ENCODE measurements around the gene PIGU.

The PIGU gene

DNA sequence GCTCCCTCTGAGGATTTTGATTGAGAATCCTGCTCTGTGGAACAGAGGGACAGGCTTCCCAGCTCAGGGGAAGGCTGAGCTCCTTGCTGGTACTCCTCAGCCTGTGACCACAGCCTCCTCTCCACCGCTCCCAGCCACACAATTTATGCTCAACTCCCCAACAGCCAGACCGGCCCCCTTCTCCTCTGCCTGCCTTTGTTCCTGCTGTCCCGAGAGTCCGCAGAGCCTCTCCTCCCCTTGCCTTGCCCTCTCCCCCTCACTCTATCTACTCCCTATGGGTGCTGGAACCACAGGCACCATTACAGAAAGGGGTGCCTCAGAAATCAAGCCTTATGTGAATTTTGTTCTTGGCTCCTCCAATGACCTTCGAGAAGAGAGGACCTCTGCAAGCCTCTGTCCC is 102.5 kb downstream of the PIGU start:
- H3K27me3 ChIP-seq (ENCODE audit: control insufficient read depth in 2 of 2, insufficient read depth in 2 of 2, low read length in 2 of 2), result no peaks in the 10 kb centered on the region
- no peak overlapping the region for H3K27ac ChIP-seq (ENCODE audit: low read depth in 2 of 2, low read length in 2 of 2)
- H3K9me3 ChIP-seq (ENCODE audit: control insufficient read depth in 2 of 2, low read length in 2 of 2), result no peaks in the 10 kb centered on the region
- H3K9ac ChIP-seq (ENCODE audit: low read depth in 1 of 2, low read length in 2 of 2), result no peak overlapping the region
- no peak overlapping the region for H3K4me3 ChIP-seq (ENCODE audit: low read length in 2 of 2)
- H3K4me1 ChIP-seq (ENCODE audit: control insufficient read depth in 2 of 2, insufficient read depth in 2 of 2, low read length in 2 of 2), result peaks cover 1 to 10% of the 10 kb centered on the region in 2 donors
- H3K36me3 ChIP-seq (ENCODE audit: control insufficient read depth in 2 of 2, insufficient read depth in 2 of 2, low read length in 2 of 2), result peaks cover 18 to 28% of the 10 kb centered on the region in 2 donors

DNA sequence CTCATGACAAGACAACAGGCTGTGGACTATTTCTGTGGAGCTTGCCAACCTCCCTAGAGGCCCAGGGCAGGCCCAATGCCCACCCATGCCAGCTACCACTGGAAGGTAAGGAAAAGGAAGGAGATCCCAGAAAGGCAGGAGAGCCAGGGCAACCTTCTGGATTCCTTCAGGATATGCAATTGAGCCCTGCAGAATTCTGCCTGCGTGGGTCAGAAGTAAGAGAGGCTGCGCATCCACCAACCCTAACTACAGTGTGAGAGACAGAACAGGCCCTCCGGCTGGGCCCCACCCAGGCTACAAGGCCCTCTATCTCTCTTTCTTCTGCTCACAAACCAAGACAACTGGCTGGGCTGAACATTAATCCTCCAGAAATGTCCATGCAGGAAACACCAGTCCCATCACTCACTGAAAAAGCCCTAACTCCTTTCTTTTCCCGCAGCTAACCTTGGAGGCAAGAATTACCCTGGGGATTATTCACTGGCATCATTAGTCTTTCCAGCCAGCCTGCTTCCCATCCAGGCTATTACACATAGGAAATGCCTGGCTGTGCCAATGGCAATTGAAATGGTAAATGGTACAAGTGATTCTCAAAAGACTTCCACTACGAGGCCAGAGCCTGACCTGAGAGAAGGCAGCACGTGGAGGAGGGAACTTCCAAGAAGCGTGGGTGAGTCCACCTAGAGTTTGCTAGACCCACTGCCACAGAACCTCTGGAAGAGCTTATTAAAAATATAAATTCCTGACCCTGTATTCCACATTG is 103.2 kb downstream of the PIGU start:
- Histone ChIP-seq H3K36me3 (ENCODE audit: control insufficient read depth in 2 of 2, insufficient read depth in 2 of 2, low read length in 2 of 2) (peaks cover 18 to 30% of the 10 kb centered on the region in 2 donors), H3K27ac (ENCODE audit: low read depth in 2 of 2, low read length in 2 of 2) (no peak overlapping the region), H3K4me1 (ENCODE audit: control insufficient read depth in 2 of 2, insufficient read depth in 2 of 2, low read length in 2 of 2) (peaks cover 0 to 5% of the 10 kb centered on the region in 2 donors), H3K9me3 (ENCODE audit: control insufficient read depth in 2 of 2, low read length in 2 of 2) (no peaks in the 10 kb centered on the region), H3K27me3 (ENCODE audit: control insufficient read depth in 2 of 2, insufficient read depth in 2 of 2, low read length in 2 of 2) (no peaks in the 10 kb centered on the region), H3K9ac (ENCODE audit: low read depth in 1 of 2, low read length in 2 of 2) (no peak overlapping the region), H3K4me3 (ENCODE audit: low read length in 2 of 2) (no peak overlapping the region)

DNA sequence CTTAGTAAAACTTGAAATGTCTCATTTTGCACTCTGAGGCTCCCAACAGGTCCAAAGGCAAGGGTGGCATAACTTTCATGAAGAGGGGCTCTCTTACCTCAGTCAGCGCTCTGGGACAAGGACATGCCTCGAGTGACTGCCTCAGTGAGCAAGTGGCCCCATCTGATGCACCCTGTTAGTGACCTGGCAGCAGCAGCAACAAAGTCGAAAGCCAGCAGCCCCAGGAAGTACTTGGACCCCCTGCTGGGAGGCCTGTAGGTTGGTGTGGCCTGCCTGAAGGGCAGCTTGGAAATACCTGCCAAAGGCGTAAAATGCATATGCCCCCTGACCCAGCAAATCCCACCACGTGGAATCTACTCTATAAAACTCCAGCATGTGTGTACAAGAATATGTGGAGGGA is 105.1 kb downstream of the PIGU start:
- no peaks in the 10 kb centered on the region for H3K4me1 ChIP-seq (ENCODE audit: control insufficient read depth in 2 of 2, insufficient read depth in 2 of 2, low read length in 2 of 2)
- peaks cover 22 to 34% of the 10 kb centered on the region in 2 donors for H3K36me3 ChIP-seq (ENCODE audit: control insufficient read depth in 2 of 2, insufficient read depth in 2 of 2, low read length in 2 of 2)
- H3K27ac ChIP-seq (ENCODE audit: low read depth in 2 of 2, low read length in 2 of 2), result no peak overlapping the region
- H3K27me3 ChIP-seq (ENCODE audit: control insufficient read depth in 2 of 2, insufficient read depth in 2 of 2, low read length in 2 of 2), result no peaks in the 10 kb centered on the region
- H3K9me3 ChIP-seq (ENCODE audit: control insufficient read depth in 2 of 2, low read length in 2 of 2), result no peaks in the 10 kb centered on the region
- H3K4me3 ChIP-seq (ENCODE audit: low read length in 2 of 2), result no peak overlapping the region
- no peak overlapping the region for H3K9ac ChIP-seq (ENCODE audit: low read depth in 1 of 2, low read length in 2 of 2)

DNA sequence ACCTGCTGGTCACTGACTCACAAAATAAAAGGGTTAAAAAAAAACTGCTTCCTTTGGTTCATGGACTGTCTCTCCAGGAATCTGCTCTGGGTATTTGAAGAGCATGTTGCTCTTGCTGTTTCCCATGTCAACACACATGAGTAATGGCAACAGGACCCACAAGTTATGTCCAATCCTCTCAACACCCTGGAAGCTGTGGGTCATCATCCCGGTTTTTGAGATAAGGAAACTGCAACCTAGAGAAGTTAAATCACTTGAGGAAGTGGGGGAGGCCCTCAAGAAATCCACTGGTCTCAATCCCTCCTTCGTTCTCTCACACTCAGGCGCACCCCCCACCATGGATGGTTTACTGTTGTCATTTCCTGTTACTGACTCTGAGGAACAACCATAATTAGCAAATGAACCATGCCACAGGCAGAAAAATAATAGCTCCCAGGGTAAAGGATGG is 106.0 kb downstream of the PIGU start:
- Histone ChIP-seq H3K27ac (ENCODE audit: low read depth in 2 of 2, low read length in 2 of 2) (no peak overlapping the region), H3K4me3 (ENCODE audit: low read length in 2 of 2) (no peak overlapping the region), H3K9ac (ENCODE audit: low read depth in 1 of 2, low read length in 2 of 2) (no peak overlapping the region), H3K27me3 (ENCODE audit: control insufficient read depth in 2 of 2, insufficient read depth in 2 of 2, low read length in 2 of 2) (no peaks in the 10 kb centered on the region), H3K36me3 (ENCODE audit: control insufficient read depth in 2 of 2, insufficient read depth in 2 of 2, low read length in 2 of 2) (peaks cover 22 to 36% of the 10 kb centered on the region in 2 donors), H3K9me3 (ENCODE audit: control insufficient read depth in 2 of 2, low read length in 2 of 2) (no peaks in the 10 kb centered on the region), H3K4me1 (ENCODE audit: control insufficient read depth in 2 of 2, insufficient read depth in 2 of 2, low read length in 2 of 2) (no peaks in the 10 kb centered on the region)

DNA sequence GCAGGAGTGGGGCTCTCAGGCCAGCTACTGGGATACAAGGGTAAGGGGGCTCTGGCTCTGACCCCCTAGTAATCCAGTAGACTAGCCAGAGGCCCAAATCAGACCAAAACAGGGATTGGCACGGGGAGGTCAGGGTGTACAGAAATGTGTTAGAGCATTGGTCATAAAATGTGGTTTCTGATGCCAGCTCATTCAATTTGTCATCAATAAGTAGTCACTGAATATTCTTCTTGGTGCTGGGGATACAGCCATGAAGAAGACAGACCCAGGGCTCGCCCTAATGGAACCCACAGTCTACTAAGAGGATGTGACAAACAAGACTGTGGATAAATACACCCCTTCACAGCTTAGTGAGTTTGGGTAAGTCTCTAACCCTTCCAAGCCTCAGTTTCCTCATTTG is 107.3 kb downstream of the PIGU start:
- Histone ChIP-seq H3K4me3 (ENCODE audit: low read length in 2 of 2) (no peak overlapping the region), H3K4me1 (ENCODE audit: control insufficient read depth in 2 of 2, insufficient read depth in 2 of 2, low read length in 2 of 2) (no peaks in the 10 kb centered on the region), H3K27me3 (ENCODE audit: control insufficient read depth in 2 of 2, insufficient read depth in 2 of 2, low read length in 2 of 2) (no peaks in the 10 kb centered on the region), H3K9ac (ENCODE audit: low read depth in 1 of 2, low read length in 2 of 2) (no peak overlapping the region), H3K9me3 (ENCODE audit: control insufficient read depth in 2 of 2, low read length in 2 of 2) (no peaks in the 10 kb centered on the region), H3K27ac (ENCODE audit: low read depth in 2 of 2, low read length in 2 of 2) (no peak overlapping the region), H3K36me3 (ENCODE audit: control insufficient read depth in 2 of 2, insufficient read depth in 2 of 2, low read length in 2 of 2) (peaks cover 16 to 30% of the 10 kb centered on the region in 2 donors)

DNA sequence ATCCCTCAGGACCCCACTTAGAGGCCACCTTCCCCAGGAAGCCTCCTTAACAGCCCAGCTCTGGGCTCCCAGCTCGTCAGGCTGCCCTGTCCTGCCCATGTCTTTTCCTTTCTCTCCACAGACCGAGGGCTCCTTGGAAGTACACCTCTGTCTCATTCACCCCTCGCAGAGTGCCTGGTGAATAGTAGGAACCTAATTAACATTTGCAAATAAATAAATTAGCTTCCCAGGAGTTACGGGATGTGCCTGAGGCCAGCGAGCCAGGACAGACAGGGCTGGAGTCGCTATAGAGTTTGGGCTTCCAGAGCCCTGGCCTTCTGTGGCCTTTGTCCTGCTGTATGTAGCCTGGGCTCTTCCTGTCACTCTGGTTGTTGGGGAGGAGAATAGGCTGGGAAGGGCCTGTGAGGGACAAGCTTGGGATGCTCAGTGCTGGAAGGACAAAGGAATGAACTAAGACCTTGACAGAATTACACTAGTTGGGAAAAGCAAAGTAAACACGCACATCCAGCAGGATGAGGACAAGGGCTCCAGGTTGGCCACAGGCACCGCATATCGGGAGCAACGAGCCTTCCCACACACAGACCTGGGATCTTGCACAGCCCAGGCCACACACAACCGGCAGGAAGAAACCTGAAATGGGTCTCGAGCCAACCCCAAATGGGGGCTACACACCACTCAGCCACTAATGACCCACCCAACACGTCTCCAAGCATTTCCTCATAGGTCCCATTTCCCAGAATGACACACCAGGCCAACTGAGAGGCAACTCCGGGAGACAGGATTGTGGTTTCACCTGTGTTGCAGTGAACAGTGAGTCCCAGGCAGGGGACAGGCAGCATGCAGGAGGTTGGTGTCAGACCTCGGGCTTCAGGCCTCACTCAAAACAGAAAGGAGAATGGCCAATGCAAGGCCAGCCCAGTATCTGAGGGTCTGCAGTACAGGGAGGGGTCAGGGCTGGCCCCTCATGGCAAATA is 108.7 kb downstream of the PIGU start:
- Histone ChIP-seq H3K9ac (ENCODE audit: low read depth in 1 of 2, low read length in 2 of 2) (no peak overlapping the region), H3K4me1 (ENCODE audit: control insufficient read depth in 2 of 2, insufficient read depth in 2 of 2, low read length in 2 of 2) (no peaks in the 10 kb centered on the region), H3K36me3 (ENCODE audit: control insufficient read depth in 2 of 2, insufficient read depth in 2 of 2, low read length in 2 of 2) (peaks cover 10 to 20% of the 10 kb centered on the region in 2 donors)

DNA sequence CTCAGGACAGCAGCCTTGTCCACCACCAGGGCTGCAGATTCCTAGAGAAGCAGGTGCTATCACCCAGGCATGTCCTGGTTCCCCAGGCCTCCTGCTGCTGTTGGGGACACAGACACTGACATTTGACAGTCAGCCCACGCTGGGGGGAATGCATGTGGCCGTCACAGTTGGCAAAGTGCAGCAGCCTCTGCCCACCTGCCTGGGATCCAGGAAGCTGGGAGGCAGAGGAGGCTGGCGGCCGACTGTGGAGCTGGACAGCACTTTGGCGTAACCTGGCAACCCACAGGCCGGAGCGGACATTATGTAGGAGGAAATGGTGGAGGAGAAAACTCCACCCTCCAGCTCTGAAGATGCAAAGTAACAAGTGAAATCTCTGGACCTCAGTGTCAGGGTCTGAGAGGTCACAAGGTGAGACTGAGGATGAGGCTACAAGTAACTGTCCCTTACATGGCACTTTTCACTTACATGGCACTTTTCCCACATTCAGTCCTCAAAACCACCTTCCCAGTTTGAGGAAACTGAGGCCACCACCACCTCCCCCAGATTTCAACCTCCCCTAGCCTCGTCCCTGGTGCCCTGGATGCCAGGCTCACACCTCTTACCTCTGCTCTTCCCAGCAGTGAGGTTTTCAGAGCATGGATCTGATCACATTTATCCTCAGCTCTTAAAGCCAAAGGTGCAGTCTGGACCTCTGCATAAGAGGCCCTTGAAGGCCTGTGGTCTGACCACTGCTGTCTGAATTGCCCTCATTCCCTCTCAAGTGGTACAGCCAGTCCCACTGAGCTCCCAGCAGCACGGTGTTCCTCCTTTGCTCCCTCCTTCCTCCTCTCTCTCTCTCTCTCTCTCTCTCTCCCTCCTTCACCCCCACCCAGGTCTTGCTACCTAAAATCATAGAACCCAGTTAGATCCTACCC is 109.7 kb downstream of the PIGU start:
- Histone ChIP-seq H3K9me3 (ENCODE audit: control insufficient read depth in 2 of 2, low read length in 2 of 2) (no peaks in the 10 kb centered on the region), H3K36me3 (ENCODE audit: control insufficient read depth in 2 of 2, insufficient read depth in 2 of 2, low read length in 2 of 2) (peaks cover 9 to 20% of the 10 kb centered on the region in 2 donors), H3K4me3 (ENCODE audit: low read length in 2 of 2) (no peak overlapping the region), H3K9ac (ENCODE audit: low read depth in 1 of 2, low read length in 2 of 2) (no peak overlapping the region), H3K27me3 (ENCODE audit: control insufficient read depth in 2 of 2, insufficient read depth in 2 of 2, low read length in 2 of 2) (no peaks in the 10 kb centered on the region), H3K27ac (ENCODE audit: low read depth in 2 of 2, low read length in 2 of 2) (no peak overlapping the region), H3K4me1 (ENCODE audit: control insufficient read depth in 2 of 2, insufficient read depth in 2 of 2, low read length in 2 of 2) (no peaks in the 10 kb centered on the region)

More for the DNA sequence above, 108.7 kb downstream of the PIGU start:
- no peak overlapping the region for H3K4me3 ChIP-seq (ENCODE audit: low read length in 2 of 2)
- H3K9me3 ChIP-seq (ENCODE audit: control insufficient read depth in 2 of 2, low read length in 2 of 2), result no peaks in the 10 kb centered on the region
- H3K27me3 ChIP-seq (ENCODE audit: control insufficient read depth in 2 of 2, insufficient read depth in 2 of 2, low read length in 2 of 2), result no peaks in the 10 kb centered on the region
- H3K27ac ChIP-seq (ENCODE audit: low read depth in 2 of 2, low read length in 2 of 2), result no peak overlapping the region

DNA sequence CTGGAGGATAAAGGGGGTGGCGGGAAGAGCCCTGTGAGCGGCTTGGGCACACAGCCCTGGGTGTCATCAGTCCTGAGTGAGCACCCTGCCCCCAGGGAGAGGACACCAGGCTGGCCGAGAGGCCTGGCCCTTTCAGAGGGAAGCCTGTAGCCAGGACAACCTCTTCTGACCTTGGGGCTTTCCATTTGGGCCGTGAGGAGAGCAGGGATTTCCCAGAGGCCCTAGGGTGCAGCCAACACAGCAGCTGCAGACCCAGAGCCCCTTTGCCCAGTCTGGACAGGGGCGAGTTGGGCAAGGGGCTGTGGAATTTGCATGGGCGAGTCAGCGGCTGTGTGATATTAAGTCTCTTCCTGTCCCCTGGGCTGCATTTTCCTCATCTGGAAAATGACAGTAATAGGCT is 112.1 kb downstream of the PIGU start:
- no peaks in the 10 kb centered on the region for H3K9me3 ChIP-seq (ENCODE audit: control insufficient read depth in 2 of 2, low read length in 2 of 2)
- H3K9ac ChIP-seq (ENCODE audit: low read depth in 1 of 2, low read length in 2 of 2), result no peak overlapping the region
- H3K4me1 ChIP-seq (ENCODE audit: control insufficient read depth in 2 of 2, insufficient read depth in 2 of 2, low read length in 2 of 2), result no peaks in the 10 kb centered on the region
- no peak overlapping the region for H3K27ac ChIP-seq (ENCODE audit: low read depth in 2 of 2, low read length in 2 of 2)
- H3K4me3 ChIP-seq (ENCODE audit: low read length in 2 of 2), result no peak overlapping the region
- no peaks in the 10 kb centered on the region for H3K27me3 ChIP-seq (ENCODE audit: control insufficient read depth in 2 of 2, insufficient read depth in 2 of 2, low read length in 2 of 2)
- H3K36me3 ChIP-seq (ENCODE audit: control insufficient read depth in 2 of 2, insufficient read depth in 2 of 2, low read length in 2 of 2), result peaks cover 4 to 11% of the 10 kb centered on the region in 2 donors

DNA sequence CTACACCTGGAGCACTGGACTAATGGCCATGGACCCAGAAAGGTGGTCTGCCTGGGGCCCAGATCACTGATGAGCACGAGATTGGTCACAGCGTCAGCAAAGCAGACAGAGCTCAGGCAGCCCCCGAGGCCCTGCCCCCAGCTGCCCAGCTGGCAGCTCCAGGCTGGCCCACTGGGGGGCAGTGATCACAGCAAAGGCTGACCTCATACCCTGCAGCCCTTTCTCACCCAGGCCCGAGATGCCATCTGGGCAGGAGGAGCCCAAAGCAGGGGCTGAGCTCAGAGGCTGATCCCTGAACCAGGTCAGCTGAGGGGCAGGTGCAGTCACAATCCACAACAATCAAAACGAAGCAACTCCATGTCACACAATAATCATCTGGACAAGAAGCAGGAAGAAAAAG is 114.3 kb downstream of the PIGU start:
- no peak overlapping the region for H3K4me3 ChIP-seq (ENCODE audit: low read length in 2 of 2)
- no peaks in the 10 kb centered on the region for H3K9me3 ChIP-seq (ENCODE audit: control insufficient read depth in 2 of 2, low read length in 2 of 2)
- H3K27me3 ChIP-seq (ENCODE audit: control insufficient read depth in 2 of 2, insufficient read depth in 2 of 2, low read length in 2 of 2), result no peaks in the 10 kb centered on the region
- H3K9ac ChIP-seq (ENCODE audit: low read depth in 1 of 2, low read length in 2 of 2), result no peak overlapping the region
- H3K36me3 ChIP-seq (ENCODE audit: control insufficient read depth in 2 of 2, insufficient read depth in 2 of 2, low read length in 2 of 2), result peaks cover 0 to 3% of the 10 kb centered on the region in 2 donors
- peaks cover 6% of the 10 kb centered on the region in 2 donors for H3K4me1 ChIP-seq (ENCODE audit: control insufficient read depth in 2 of 2, insufficient read depth in 2 of 2, low read length in 2 of 2)
- no peak overlapping the region for H3K27ac ChIP-seq (ENCODE audit: low read depth in 2 of 2, low read length in 2 of 2)

Measured in mucosa of rectum (tissue), 2 donors.